ENCODE results near the gene RPA1.
"Not testable (repeated sequence)": the region's sequence is repeated elsewhere in the genome, so short reads cannot be mapped to it uniquely, and the experiment has no call there.

The RPA1 gene

GRCh38 chr17:1820528-1821252, 9.1 kb upstream of the RPA1 start:
- no peak for DNase-seq

- peak; percentile 22 for DNase-seq
These were observed 601 bp upstream of the RPA1 start for GRCh38 chr17:1829216-1829591.

GRCh38 chr17:1830288-1830687, 483 bp downstream of the RPA1 start:
- peak; percentile 19 for DNase-seq

- DNase-seq = no peak
These were observed 4.8 kb downstream of the RPA1 start for GRCh38 chr17:1834380-1835149.

GRCh38 chr17:1839516-1839915, 9.7 kb downstream of the RPA1 start:
- DNase-seq = no peak

GRCh38 chr17:1843947-1844346, 14.1 kb downstream of the RPA1 start:
- no peak for DNase-seq

GRCh38 chr17:1847191-1847590, 17.4 kb downstream of the RPA1 start:
- DNase-seq = no peak

- no peak for DNase-seq
These were observed 22.5 kb downstream of the RPA1 start for GRCh38 chr17:1852327-1852726.

GRCh38 chr17:1853698-1854097, 23.9 kb downstream of the RPA1 start:
- DNase-seq = no peak

- not testable (repeated sequence) for DNase-seq
These were observed 26.7 kb downstream of the RPA1 start for GRCh38 chr17:1856462-1856861.

- no peak for DNase-seq
These were observed 31.2 kb downstream of the RPA1 start for GRCh38 chr17:1860978-1861377.

GRCh38 chr17:1861391-1862010, 31.7 kb downstream of the RPA1 start:
- DNase-seq = no peak

- DNase-seq = peak; percentile 21
These were observed 35.6 kb downstream of the RPA1 start for GRCh38 chr17:1865252-1866037.

GRCh38 chr17:1867307-1867706, 37.5 kb downstream of the RPA1 start:
- DNase-seq = no peak

GRCh38 chr17:1868090-1868489, 38.3 kb downstream of the RPA1 start:
- DNase-seq = no peak

GRCh38 chr17:1870592-1870991, 40.8 kb downstream of the RPA1 start:
- DNase-seq = no peak

GRCh38 chr17:1871756-1872155, 42.0 kb downstream of the RPA1 start:
- no peak for DNase-seq

GRCh38 chr17:1872254-1872653, 42.4 kb downstream of the RPA1 start:
- DNase-seq = no peak

GRCh38 chr17:1872976-1873375, 43.2 kb downstream of the RPA1 start:
- DNase-seq = no peak

- DNase-seq = no peak
These were observed 43.6 kb downstream of the RPA1 start for GRCh38 chr17:1873418-1873817.

- DNase-seq = no peak
These were observed 45.8 kb downstream of the RPA1 start for GRCh38 chr17:1875597-1875996.

- no peak for DNase-seq
These were observed 48.8 kb downstream of the RPA1 start for GRCh38 chr17:1878419-1879121.

Data from NCI-H146 (cell line).